MCF 10A (cell line): Measurements from ENCODE around the gene NFKBIL1. TPM values are rescaled to one million over a fixed set of nuclear protein-coding genes. Genes with fewer than 3 reads are reported as not detected.

Experiments
- BruUV-seq: library from RNA; stranded (reverse); fragments of 400-500 nt; replicated peaks from 2 replicates; lab custom pipeline; 2021; lab: Mats Ljungman, UMichigan
- CTCF ChIA-PET: fragments of 300-600 bp; sonication (Branson Sonifier 250); formaldehyde crosslinking; extraction: SDS; loops from one replicate; lab custom pipeline; 2021; ENCODE audit warnings: antibody characterized with exemption, inconsistent platforms; lab: Yijun Ruan, JAX
- POLR2A ChIA-PET: fragments of 300-600, 350-650 bp; sonication (Branson Sonifier 250); formaldehyde crosslinking; extraction: SDS; loops from one replicate; lab custom pipeline; 2020; ENCODE audit warnings: antibody characterized with exemption, inconsistent platforms; lab: Yijun Ruan, JAX
- DNase-seq: peaks from one replicate; pipeline ENCODE4 v3.0.0-alpha.2; 2018; ENCODE audit not compliant: unreplicated experiment
- H3K27ac Mint-ChIP-seq: one replicate; pipeline ENCODE4 v1.8.0; 2022; ENCODE audit warnings: mild to moderate bottlenecking, low read depth, mixed read lengths; ENCODE audit not compliant: unreplicated experiment
- H3K27me3 Mint-ChIP-seq: one replicate; pipeline ENCODE4 v1.8.0; 2022; ENCODE audit warnings: mixed read lengths; ENCODE audit not compliant: insufficient read depth, unreplicated experiment
- H3K36me3 Mint-ChIP-seq: one replicate; pipeline ENCODE4 v1.8.0; 2022; ENCODE audit warnings: mild to moderate bottlenecking, moderate library complexity, mixed read lengths; ENCODE audit not compliant: insufficient read depth, unreplicated experiment
- H3K4me1 Mint-ChIP-seq: one replicate; pipeline ENCODE4 v1.8.0; 2022; ENCODE audit warnings: mixed read lengths; ENCODE audit not compliant: insufficient read depth, unreplicated experiment
- H3K4me3 Mint-ChIP-seq: one replicate; pipeline ENCODE4 v1.8.0; 2022; ENCODE audit warnings: mild to moderate bottlenecking, moderate library complexity, mixed read lengths; ENCODE audit not compliant: unreplicated experiment
- H3K9me3 Mint-ChIP-seq: one replicate; pipeline ENCODE4 v1.8.0; 2022; ENCODE audit warnings: mixed read lengths; ENCODE audit not compliant: unreplicated experiment
- intact Hi-C: fragments of 100-400 bp; cut with micrococcal nuclease; formaldehyde crosslinking; loops from 2 replicates; pipeline ENCODE4 v1.14.1; 2022
- total RNA-seq: library from RNA; stranded (reverse); gene quantifications from 2 replicates; pipeline ENCODE4 v1.2.3, GENCODE V29; 2022
- TF ChIP-seq, protein P1 (sequence below): fragments of 200-600 bp; IDR thresholded peaks from one replicate; pipeline ENCODE4 v1.8.0; 2022; ENCODE audit warnings: antibody characterized with exemption, mild to moderate bottlenecking; ENCODE audit not compliant: unreplicated experiment

NFKBIL1 gene
- total RNA-seq, 1 experiment from 2014 or later: 30.3 TPM

DNA sequence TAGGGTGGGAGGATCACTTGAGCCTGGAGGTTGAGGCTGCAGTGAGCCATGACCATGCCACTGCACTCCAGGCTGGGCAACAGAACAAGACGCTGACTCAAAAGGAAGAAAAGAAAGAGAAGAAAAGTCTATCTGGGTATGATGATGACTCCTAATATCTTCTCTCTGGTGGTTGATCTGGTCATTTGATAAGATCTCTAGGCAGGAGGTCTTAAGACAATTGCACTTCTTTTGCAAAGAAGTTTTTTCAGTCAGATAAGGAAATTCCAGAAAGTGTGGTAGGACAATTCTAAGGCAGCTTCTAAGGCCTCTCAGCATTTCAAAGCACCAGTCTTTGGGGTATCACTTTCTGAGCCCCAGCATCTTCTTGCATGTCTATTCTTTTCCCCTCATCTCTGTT, 59.9 kb downstream of the NFKBIL1 start:
- BruUV-seq: no TSS peak
- intact Hi-C loops: no loop called here

More for the DNA sequence above, 59.9 kb downstream of the NFKBIL1 start:
- TF ChIP-seq, protein P1, sequence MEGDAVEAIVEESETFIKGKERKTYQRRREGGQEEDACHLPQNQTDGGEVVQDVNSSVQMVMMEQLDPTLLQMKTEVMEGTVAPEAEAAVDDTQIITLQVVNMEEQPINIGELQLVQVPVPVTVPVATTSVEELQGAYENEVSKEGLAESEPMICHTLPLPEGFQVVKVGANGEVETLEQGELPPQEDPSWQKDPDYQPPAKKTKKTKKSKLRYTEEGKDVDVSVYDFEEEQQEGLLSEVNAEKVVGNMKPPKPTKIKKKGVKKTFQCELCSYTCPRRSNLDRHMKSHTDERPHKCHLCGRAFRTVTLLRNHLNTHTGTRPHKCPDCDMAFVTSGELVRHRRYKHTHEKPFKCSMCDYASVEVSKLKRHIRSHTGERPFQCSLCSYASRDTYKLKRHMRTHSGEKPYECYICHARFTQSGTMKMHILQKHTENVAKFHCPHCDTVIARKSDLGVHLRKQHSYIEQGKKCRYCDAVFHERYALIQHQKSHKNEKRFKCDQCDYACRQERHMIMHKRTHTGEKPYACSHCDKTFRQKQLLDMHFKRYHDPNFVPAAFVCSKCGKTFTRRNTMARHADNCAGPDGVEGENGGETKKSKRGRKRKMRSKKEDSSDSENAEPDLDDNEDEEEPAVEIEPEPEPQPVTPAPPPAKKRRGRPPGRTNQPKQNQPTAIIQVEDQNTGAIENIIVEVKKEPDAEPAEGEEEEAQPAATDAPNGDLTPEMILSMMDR: no peak
- Mint-ChIP-seq H3K27ac (no peak overlapping the region), H3K36me3 (no peaks in the 10 kb centered on the region), H3K9me3 (no peaks in the 10 kb centered on the region), H3K4me1 (no peaks in the 10 kb centered on the region), H3K4me3 (no peak overlapping the region), H3K27me3 (no peaks in the 10 kb centered on the region)
- no peak for DNase-seq
- ChIA-PET POLR2A (no interaction called here), CTCF (interaction anchor here (1.5 kb wide), 1 partner anchor 8 kb away, joined by 4 read pairs; no protein-coding TSS in a partner anchor)

Other genes with a start within 250 kb of the NFKBIL1 start
- 87.4 and 180 TPM in 2 replicates for gene HLA-B, start 190.4 kb upstream of the NFKBIL1 start, total RNA-seq
- 17.9 and 18.0 TPM in 2 replicates for gene MICA, start 144.0 kb upstream of the NFKBIL1 start, total RNA-seq
- 4.3 and 7.6 TPM in 2 replicates for gene MICB, start 49.5 kb upstream of the NFKBIL1 start, total RNA-seq
- not detected in 2 replicates for gene MCCD1, start 18.6 kb upstream of the NFKBIL1 start, total RNA-seq
- gene DDX39B, start 5.6 kb upstream of the NFKBIL1 start, total RNA-seq: 551 and 565 TPM in 2 replicates
- 1.2 and 2.4 TPM in 2 replicates for gene ATP6V1G2, start 1.0 kb upstream of the NFKBIL1 start, total RNA-seq
- not detected in 2 replicates for gene LTA, start 24.7 kb downstream of the NFKBIL1 start, total RNA-seq
- gene TNF, start 28.0 kb downstream of the NFKBIL1 start, total RNA-seq: not detected in 2 replicates
- 0.37 TPM in 1 of 2 replicates, not detected in the other for gene LTB, start 34.8 kb downstream of the NFKBIL1 start, total RNA-seq
- gene LST1, start 38.7 kb downstream of the NFKBIL1 start, total RNA-seq: not detected in 2 replicates
- gene NCR3, start 45.4 kb downstream of the NFKBIL1 start, total RNA-seq: not detected in 2 replicates
- not detected in 2 replicates for gene AIF1, start 67.6 kb downstream of the NFKBIL1 start, total RNA-seq
- gene PRRC2A, start 73.1 kb downstream of the NFKBIL1 start, total RNA-seq: 247 and 266 TPM in 2 replicates
- 290 and 291 TPM in 2 replicates for gene BAG6, start 105.1 kb downstream of the NFKBIL1 start, total RNA-seq
- 5.0 and 5.2 TPM in 2 replicates for gene APOM, start 108.3 kb downstream of the NFKBIL1 start, total RNA-seq
- 15.5 and 16.6 TPM in 2 replicates for gene C6orf47, start 113.2 kb downstream of the NFKBIL1 start, total RNA-seq
- 13.0 and 13.6 TPM in 2 replicates for gene GPANK1, start 117.4 kb downstream of the NFKBIL1 start, total RNA-seq
- 197 and 209 TPM in 2 replicates for gene CSNK2B, start 118.5 kb downstream of the NFKBIL1 start, total RNA-seq
- gene LY6G5B, start 122.4 kb downstream of the NFKBIL1 start, total RNA-seq: 14.4 and 16.0 TPM in 2 replicates
- 0.64 and 1.4 TPM in 2 replicates for gene LY6G5C, start 133.5 kb downstream of the NFKBIL1 start, total RNA-seq
- gene ABHD16A, start 155.7 kb downstream of the NFKBIL1 start, total RNA-seq: 32.1 and 42.7 TPM in 2 replicates
- not detected in 2 replicates for gene LY6G6F, start 159.3 kb downstream of the NFKBIL1 start, total RNA-seq
- gene LY6G6D, start 167.7 kb downstream of the NFKBIL1 start, total RNA-seq: not detected in 2 replicates
- gene LY6G6C, start 174.1 kb downstream of the NFKBIL1 start, total RNA-seq: 0.32 TPM in 1 of 2 replicates, not detected in the other
- gene MPIG6B, start 175.8 kb downstream of the NFKBIL1 start, total RNA-seq: not detected in 2 replicates
- gene DDAH2, start 181.7 kb downstream of the NFKBIL1 start, total RNA-seq: 8.5 and 13.5 TPM in 2 replicates
- 511 and 632 TPM in 2 replicates for gene CLIC1, start 188.9 kb downstream of the NFKBIL1 start, total RNA-seq
- gene MSH5, start 192.4 kb downstream of the NFKBIL1 start, total RNA-seq: 36.6 and 43.1 TPM in 2 replicates
- 4.3 and 5.1 TPM in 2 replicates for gene SAPCD1, start 215.0 kb downstream of the NFKBIL1 start, total RNA-seq
- 2.0 and 3.1 TPM in 2 replicates for gene VWA7, start 229.7 kb downstream of the NFKBIL1 start, total RNA-seq
- 133 and 200 TPM in 2 replicates for gene VARS1, start 248.1 kb downstream of the NFKBIL1 start, total RNA-seq